ENCODE results near the gene SPTBN4. TPM values are rescaled to one million over a fixed set of nuclear protein-coding genes. Genes with fewer than 3 reads are reported as not detected.

SPTBN4 gene
- total RNA-seq, 1 donor from 2014 or later = 0.53 TPM

- Histone ChIP-seq H3K36me3 (peaks cover 7% of the 10 kb centered on the region), H3K4me3 (no peak overlapping the region), H3K27me3 (ENCODE audit: low read depth) (peaks cover 41% of the 10 kb centered on the region), H3K27ac (no peak overlapping the region), H3K4me1 (peaks cover 31% of the 10 kb centered on the region), H3K9me3 (no peaks in the 10 kb centered on the region)
- ATAC-seq = no peak
- no peak for TF ChIP-seq CTCF (IDR thresholded peaks at IDR 0.05)
- intact Hi-C loops (cut with DNase I) = no loop called here
- no peak for DNase-seq
Observed at GRCh38 chr19:40594657-40595091, 127.9 kb downstream of the SPTBN4 start.

DNA sequence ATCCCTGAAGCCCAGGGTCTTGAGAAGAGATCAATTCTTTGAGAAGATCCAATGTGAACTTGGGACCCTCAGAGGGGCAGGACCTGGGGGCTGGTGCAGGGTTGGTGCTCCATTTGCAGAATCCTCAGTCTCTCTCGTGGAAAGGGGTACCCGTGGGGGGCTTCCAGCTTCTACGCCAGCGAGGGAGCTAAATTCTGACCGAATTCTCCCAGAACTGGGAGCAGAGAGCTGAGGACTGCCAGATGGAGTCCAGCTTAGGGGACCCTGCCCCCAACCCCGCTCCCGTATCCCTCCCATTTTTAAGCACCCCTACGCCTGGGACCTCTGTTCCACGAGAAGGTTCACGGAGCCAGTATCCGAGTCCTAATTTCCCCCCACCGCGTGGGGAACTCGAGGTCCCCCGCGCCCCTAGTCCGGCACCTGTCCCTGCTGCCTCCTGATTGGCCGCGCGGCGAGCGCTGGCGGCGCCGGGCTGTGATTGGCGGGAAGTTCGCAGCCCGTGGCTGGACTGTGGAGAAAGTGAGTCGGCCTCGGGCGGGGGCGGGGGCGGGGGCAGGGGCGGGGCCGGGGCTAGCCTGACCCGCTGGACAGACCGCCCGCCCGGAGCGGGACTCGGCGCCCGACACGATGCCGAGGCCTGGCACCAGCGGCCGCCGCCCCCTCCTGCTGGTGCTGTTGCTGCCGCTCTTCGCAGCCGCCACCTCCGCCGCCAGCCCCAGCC lies 130.0 kb downstream of the SPTBN4 start:
- ATAC-seq = peak; percentile 60 to 61
- DNase-seq = peak; percentile 77
- peaks cover 58% of the 10 kb centered on the region for H3K27me3 ChIP-seq (ENCODE audit: low read depth)
- no peak for TF ChIP-seq CTCF (IDR thresholded peaks at IDR 0.05)
- H3K4me1 ChIP-seq = peaks cover 49% of the 10 kb centered on the region
- H3K4me3 ChIP-seq = peak overlapping the region; percentile 33
- no peak overlapping the region for H3K27ac ChIP-seq
- H3K9me3 ChIP-seq = no peaks in the 10 kb centered on the region
- no peaks in the 10 kb centered on the region for H3K36me3 ChIP-seq
- intact Hi-C loops (cut with DNase I) = no loop called here

DNA sequence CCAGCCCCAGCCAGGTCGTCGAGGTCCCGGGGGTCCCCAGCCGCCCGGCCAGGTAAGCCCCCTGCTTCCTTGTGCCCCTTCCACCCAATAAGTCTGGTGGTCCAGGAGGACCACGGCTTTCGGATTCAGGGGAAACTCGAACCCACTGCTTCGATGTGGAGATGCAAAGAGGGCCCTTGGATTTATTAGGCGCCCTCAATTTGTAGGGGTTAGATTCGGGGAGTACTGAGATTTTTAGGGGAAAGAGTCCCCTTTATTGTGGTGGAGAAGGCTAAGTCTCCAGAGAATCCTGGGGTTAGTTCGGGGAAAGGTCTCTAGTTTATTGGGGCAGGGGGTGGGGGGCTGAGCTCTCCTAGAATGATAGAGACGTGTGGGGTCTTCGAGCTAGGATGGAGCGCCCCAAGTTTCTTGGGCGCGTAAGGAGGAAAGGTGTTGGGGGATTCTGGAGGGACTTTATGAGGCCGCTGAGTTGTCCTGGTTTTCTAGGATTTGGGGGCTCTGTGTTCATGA lies 130.6 kb downstream of the SPTBN4 start:
- TF ChIP-seq CTCF (IDR thresholded peaks at IDR 0.05) = no peak
- no peak for DNase-seq
- Histone ChIP-seq H3K9me3 (no peaks in the 10 kb centered on the region), H3K27ac (no peak overlapping the region), H3K36me3 (no peaks in the 10 kb centered on the region), H3K27me3 (ENCODE audit: low read depth) (peaks cover 62% of the 10 kb centered on the region), H3K4me3 (peak overlapping the region; percentile 33), H3K4me1 (peaks cover 53% of the 10 kb centered on the region)
- no peak for ATAC-seq
- intact Hi-C loops (cut with DNase I) = no loop called here

DNA sequence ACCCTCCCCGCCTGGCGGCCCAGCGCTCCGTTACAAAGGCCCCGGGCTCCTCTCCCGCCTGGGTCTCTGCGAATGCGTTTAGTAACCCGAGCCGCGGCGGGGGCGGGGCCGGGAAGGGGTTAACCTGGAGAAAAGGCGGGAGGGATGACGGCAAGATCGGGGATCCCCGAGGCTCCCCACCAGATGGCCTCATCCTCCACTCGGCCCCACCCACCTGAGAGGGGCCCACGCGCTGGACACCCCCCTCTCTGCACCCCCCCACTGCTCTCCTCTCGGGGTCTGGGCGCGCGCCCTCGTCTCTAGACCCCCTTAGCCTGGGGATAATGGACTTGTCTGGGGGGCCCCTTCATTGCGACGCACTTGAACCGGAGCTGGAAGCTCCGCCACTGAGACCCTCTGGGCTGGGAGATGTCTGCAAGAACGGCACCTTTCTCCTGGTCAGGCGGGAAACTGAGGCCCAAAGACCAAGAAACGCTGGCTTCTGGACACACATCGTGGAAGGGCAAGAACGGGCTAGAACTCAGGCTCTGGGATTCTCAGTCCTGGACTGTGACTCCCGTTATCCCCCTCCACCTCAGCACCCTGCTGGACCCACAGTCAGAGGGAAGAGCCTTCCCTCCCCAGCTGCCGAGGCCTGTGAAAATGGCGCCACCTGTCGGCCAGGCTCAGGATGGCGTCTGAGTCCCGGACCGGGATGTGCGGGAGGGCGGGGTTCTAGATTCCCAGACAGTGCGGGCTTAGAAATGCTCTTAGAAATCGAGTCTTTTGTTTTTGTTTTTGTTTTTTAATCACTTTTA lies 131.5 kb downstream of the SPTBN4 start:
- DNase-seq (peak; percentile 90), ATAC-seq (peak; percentile 73 to 80)
- Histone ChIP-seq H3K4me3 (no peak overlapping the region), H3K27me3 (ENCODE audit: low read depth) (peaks cover 68% of the 10 kb centered on the region), H3K27ac (no peak overlapping the region), H3K36me3 (no peaks in the 10 kb centered on the region), H3K4me1 (peaks cover 62% of the 10 kb centered on the region), H3K9me3 (no peaks in the 10 kb centered on the region)
- intact Hi-C loops (cut with DNase I) = no loop called here
- TF ChIP-seq CTCF (IDR thresholded peaks at IDR 0.05) = peak; percentile 99

DNA sequence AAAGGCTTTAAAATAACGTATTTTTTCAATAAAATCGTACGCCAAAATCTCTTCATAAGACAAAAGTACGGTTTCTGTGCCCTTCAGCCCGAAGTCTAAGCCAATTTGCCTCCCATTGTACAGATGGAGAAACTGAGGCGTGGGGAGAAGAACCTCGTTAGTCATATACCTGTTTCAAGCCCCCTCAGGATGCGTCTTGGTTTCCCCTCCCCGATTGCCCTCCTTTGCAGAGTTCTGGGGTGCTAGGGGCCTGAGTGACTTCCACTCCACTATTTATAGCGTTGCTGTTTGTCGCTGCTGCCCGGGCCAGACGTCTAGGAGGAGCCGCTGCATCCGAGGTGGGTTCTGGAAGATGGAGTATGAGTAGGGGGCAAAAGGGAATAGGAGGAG lies 132.1 kb downstream of the SPTBN4 start:
- H3K4me3 ChIP-seq = no peak overlapping the region
- no peaks in the 10 kb centered on the region for H3K36me3 ChIP-seq
- no peaks in the 10 kb centered on the region for H3K9me3 ChIP-seq
- H3K27me3 ChIP-seq (ENCODE audit: low read depth) = peaks cover 68% of the 10 kb centered on the region
- no peak for ATAC-seq
- no peak for TF ChIP-seq CTCF (IDR thresholded peaks at IDR 0.05)
- intact Hi-C loops (cut with DNase I) = no loop called here
- no peak overlapping the region for H3K27ac ChIP-seq
- H3K4me1 ChIP-seq = peaks cover 66% of the 10 kb centered on the region
- no peak for DNase-seq
